GM19023 (cell line): Measurements from ENCODE around the gene ETFRF1.

ENCODE experiments used
- ATAC-seq: cut with Tn5 transposase; IDR thresholded peaks from one replicate; pipeline ENCODE4 v1.9.1; 2021; ENCODE audit warnings: mild to moderate bottlenecking, moderate library complexity; ENCODE audit not compliant: unreplicated experiment

ETFRF1 gene

DNA sequence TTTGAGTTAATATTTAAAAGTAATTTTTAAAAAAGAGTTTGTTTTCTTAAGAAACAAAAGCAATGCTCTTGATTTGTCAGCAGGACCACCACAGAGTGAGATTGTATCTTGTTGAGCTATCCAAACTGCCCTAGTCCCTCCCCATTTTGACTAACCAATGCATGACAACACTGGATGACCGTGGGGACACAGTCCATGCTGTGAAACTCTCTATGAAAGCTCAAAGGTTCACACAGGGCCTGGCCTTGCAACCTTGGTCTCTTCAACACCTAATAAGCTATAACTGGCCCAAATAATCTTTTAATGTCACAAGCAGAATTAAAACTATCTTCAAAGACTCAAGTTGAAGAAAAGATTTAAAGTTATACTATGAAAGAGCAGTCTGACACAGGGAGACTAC is 13.5 kb downstream of the ETFRF1 start:
- no peak for ATAC-seq

DNA sequence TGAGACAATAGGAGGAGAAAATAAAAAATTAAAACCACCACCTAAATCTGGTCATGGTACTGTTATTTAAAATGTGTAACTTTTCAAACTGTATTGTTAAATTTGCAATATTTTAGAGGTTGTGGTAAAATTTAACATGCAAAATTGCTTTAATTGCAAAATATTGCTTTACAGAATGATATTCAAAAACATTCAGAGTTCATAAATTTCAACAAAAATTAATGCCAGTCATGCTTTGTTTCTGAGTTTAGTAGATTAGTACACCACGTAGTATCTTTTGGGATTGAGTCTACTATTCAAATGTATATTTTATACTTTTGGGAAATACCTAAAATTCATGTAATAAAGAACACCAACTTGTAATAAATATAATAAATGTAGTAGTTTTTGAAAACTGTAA is 18.3 kb downstream of the ETFRF1 start:
- ATAC-seq: no peak

DNA sequence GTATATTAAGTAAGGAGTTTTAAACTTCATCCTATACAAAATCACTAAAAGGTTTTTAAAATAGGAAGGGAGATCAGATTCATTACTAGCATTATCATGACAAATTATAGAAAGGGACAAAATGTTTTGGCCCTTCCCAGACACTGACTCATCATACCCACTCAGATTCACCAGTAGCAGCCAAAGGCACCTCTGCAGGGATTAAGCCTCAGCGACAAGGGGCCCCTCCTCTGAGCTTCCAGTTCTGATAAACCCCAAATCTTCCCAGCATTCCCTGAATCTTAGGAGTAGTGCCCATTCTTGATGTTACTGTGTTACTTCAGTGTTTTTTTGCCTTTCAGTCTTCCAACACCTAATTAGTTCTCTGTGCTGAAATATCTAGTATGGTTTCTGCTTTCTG is 41.2 kb downstream of the ETFRF1 start:
- no peak for ATAC-seq

DNA sequence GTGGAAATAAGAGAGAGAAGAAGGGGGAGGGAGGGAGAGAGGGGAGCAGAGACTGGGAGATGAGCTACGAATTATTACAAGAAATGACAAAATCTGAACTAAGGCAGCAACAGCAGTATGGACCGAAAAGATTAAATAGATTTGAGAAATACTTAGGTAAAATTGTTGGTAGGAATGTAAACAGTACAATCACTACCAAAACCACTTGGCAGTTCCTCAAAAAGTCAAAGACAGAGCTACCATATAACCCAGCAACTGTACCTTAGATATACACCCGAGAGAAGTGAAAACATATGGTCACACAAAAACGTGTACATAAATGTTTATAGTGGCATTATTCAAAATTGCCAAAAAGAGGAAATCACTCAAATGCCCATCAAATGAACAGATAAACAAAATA is 41.6 kb downstream of the ETFRF1 start:
- no peak for ATAC-seq

DNA sequence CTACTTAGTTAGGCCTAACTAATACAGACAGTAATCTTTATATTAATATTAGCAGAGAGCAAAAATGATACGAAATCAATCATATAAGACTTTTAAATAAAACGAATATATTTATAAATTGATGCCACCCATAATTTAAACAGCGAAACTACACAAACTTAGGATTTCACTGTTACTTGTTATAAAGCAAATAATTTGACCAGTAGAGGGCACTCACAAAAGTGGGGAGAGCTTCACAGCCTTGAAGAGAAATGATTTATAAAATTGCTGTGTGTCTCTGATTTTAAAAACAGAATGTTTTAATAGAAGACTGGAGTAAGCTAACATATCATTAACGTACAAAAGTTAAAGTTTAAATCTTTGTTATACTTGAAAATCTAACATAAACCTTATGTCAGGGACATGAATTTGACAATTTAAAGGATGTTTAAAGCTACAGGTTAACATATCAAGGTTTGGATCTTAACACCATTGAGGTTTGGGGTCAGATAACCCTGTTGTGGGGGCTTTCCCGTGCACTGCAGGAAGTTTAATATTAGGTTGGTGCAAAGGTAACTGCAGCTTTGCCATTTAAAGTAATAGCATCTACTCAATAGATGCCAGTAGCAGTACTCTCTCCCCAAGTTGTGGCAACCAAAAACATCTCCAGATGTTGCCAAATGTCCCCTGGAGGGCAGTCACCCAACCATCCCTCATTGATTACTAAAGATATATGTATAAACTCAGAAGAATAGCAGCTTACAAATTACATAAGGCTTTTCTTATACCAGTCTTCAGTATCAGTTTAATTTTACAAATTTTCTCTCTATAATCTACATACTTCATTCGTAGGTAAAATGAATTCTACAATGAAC is 46.4 kb downstream of the ETFRF1 start:
- no peak for ATAC-seq

DNA sequence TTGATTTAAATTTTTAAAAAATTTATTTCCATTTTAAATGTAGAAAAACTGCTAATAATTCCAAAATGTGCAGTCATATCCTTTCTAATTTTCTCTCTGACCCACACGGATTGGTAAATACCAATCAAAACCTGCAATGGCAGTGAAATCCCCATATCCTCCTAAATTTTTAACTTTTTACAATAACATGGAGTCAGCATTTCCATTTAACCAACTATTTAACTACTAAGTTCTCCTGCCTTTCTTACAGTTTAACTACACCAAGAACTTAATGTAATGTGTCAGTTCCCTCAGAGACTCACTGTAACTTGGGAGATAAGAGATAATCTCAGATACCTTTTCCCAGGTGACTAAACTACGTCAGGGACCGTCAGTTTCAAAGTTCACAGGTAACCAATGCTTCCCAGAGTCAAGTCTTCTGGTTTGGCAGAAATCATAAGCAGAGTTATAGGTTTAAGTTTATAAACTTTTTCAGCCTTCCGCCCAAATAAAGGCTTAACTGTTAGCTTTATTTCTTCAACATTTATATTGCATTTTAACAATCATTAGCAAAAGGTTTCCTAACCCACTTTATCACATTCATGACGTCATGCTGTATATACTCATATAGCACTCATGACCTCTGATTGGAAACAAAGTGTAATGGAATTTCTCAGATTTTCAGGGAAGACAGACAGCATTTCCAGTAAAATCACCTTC is 48.1 kb downstream of the ETFRF1 start:
- ATAC-seq: no peak

DNA sequence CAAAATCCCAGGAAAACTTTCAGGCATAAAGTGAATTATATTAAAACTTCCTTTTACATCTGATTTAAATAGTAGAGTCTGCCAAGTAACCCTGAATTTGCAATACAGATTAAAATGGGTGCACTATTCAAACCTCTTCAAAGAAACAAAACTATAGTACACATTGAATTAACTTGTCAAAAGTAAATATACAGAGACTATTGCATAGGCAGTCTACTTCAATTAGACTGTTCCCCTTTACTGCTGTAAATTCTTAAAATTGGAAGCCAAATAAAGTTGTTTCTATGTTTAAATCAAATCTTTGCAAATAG is 48.6 kb downstream of the ETFRF1 start:
- no peak for ATAC-seq

DNA sequence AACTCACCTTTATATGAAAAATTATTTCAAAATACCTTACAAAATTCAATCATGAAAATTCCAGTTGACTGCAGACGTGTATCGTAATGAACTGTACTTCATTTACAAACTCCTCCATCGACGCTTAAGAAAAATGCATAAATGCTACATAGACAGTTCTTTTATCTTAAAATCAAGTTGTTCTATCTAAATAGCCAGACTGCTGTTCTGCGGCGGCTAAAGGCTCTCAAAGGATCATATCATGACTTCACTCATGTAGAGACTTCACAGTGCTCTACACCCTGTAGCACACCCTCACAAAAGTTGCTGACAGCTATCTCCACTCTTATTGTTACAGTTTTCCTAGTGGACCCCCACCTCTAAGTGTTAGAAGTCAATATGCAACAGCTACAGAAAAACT is 50.5 kb downstream of the ETFRF1 start:
- ATAC-seq: no peak

DNA sequence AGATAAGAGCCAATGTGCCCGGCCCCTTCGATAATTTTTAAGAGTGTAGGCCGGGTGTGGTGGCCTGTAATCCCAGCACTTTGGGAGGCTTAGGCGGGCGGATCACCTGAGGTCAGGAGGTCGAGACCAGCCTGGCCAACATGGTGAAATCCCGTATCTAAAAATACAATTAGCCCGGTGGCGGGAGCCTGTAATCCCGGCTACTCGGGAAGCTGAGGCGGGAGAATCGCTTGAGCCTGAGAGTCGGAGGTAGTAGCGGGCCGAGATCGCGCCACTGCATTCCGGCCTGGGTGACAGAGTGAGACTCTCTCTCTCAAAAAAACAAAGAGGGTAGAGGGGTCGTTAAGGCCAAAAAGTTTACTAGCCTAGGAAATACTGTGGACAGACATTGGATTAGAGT is 53.1 kb downstream of the ETFRF1 start:
- no peak for ATAC-seq

DNA sequence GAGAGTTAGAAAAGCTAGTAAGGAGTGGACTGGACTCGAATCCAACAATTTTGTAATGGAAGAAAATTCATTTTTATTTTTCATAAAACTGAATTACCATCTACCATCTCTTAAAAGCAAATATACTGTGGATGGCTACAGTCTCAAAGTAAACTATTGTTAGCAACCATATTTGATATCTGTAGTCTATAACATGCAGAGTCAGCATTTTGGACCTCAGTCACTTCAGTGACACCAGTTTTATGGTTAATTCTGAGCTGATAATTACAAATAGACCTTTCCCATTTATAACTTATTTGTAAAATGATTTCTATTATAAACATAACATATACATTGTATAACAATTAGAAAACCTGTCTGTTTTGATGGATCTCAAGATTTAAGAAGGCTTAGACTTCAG is 53.7 kb downstream of the ETFRF1 start:
- ATAC-seq: no peak

DNA sequence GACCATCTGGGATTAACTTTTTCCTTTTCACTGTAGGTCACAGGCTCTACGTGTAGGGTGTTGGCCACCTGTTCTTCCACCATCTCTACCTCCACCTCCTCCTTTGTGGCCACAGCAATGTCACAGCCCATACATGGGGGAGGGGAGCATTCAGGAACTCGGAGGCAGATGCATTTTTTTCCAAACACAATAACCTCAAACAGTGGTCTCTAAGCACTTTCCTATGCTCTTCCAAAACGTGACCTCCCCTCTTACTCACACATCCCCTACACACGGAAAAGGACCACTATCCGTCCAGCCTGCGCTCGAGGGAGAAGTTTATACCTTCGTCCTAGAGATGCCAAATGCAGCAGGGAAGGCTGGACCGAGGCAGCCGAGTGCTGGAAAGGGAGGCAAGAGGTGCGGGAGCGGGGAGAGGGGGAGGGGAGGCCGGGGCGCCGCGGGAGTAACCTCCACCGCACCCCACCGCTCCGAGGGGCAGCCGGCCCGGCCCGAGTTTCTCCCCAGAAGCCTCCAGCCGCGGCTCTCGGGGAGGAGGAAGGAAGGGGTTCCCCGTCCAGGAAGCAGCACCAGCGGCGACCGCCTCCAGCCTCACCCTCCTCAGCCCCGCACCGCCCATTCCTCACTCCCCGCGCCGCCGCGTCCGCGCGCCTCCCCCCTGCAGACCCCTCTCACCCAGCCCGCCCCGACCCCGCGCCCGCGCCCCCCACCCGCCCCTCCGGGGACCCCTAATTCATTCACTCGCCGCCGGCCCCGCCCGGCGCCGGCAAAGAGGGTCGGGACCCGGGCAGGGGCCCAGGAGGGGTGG is 55.1 kb downstream of the ETFRF1 start:
- peak; percentile 48 for ATAC-seq

DNA sequence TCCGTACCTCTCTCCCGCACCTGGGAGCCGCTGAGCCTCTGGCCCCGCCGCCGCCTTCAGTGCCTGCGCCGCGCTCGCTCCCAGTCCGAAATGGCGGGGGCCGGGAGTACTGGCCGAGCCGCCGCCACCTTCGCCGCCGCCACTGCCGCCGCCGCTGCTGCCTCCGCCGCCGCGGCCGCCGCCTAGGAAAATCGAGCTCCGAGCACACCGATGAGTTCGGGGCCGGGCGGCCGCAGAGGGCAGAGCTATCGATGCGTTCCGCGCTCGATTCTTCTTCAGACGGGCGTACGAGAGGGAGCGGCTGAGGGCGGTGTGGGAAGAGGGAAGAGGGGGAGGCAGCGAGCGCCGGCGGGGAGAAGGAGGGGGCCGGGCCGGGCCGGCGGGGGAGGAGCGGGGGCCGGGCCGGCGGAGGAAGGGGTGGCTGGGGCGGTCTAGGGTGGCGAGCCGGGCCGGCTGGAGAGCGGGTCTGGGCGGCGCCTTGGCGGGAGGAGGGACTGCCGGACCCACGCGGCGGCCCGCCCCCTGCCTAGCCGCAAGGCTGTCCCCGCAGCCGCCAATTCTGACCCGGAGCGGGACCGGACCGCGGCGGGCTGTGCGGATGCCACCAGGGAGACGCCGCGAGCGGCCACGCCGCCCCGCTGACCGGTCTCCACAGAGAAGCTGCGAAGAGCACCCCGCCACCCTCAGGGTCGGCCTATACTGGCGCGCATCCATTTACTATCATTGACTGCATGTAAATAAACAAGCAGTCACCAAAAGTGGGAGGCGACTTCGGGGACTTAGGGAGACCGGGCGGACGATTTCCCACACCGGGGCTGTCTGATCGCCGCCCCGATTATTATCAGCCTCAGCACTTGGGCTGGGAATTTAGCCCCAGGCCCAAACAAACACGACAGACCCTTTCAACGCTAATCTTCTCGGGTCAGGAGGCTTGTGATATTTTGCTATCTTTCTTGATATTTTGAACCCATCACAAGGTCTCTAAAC is 56.0 kb downstream of the ETFRF1 start, which contains the start of gene KRAS:
Gene KRAS, minus strand, starts transcription at position 186 of the 987 bp plus-strand sequence.
- ATAC-seq: peak; percentile 79

DNA sequence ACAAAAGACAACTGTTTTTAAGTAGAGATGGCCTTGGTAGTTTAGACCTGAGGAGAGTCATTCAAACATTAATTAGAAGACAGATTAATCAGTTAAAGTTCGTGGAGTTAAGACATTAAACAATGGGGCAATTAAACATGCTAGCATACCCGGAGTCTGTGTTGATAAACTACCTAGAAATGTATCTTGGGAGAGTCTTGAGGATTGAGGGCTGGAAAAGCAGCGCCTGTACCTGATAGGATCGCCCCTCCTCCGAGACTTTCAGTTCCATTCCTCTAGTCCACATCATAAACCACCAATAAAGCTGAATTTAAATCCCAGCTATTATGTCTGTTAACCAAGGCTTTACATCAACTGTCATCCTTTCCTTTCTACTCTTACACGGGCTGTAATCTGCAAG is 56.7 kb downstream of the ETFRF1 start:
- ATAC-seq: no peak

DNA sequence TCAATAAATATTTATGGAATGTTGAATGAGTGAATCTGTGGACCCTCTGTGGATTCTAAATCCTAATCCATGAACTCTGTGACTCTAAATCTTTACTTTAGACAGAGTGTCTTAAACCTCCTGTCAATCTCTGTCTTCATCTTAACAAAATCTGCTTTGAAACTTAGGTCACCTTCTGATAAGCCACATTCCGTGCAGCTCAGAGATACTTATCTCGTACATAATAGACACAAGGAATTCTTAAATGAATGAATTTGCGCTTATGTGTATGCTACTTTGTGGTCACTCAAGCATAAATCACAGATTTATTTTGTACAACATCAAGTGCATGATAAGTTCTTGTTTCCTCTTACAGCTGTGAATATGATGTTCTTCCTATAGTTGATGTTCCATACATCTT is 57.9 kb downstream of the ETFRF1 start:
- ATAC-seq: no peak

DNA sequence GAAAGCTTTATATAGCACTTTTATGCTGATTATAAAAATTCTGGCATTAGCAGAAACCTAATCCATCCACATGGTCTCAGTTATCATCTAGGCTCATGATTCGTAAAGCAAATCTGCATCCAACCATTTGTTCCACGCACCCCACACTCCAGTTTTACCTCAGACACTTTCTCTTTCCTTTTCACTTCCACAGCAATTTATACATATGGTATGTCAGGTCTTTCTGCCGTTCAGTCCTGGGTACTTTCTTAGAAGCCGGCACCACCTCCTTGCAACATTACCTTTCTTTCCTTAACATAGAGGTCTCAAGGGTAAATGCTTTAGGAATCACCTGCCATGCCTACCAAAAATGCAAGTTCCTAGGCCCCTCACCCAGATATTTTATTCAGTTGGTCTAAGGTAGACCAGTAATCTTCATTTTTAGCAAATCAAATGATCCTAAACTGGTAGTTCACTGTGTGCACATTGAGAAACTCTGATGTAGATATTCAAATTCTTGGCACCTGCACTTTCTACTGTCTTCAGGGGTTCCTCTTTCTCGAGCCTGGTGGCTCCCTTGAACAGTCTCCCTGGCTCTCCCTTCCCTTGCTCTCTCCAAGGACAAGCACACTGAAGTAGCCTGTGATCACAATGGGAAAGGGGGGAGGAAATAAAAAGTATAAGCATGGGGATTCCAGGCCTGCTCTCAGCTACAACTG is 58.5 kb downstream of the ETFRF1 start:
- no peak for ATAC-seq

DNA sequence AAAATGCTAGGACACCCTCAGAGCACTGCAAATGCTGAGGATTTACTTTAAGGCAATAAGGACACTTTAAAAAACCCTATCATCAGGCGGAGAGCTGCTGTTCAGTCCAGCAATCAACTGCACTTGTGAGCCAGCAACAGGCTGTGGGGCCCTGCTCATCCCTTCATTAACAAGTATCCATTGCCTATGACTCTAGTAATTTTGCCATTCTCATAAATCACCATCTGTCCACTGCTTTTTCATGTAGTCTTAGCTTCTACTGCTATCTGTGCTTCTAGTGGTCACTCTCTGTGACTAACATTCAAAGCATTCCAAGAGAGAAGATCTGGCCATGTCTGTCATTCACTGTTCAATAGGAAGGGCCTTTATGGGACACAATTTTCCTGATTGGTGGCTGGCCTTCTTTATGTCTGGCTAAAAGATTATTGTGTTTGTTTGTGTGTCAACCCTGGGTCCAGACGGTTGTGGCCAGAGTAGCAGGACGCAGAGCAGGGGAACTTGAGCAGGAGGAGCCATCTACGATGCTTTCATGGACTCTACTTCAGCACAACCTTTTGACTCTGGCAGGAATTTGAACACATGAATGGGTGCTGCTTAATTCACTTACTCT is 59.3 kb downstream of the ETFRF1 start:
- ATAC-seq: no peak
